Fibroblast of mammary gland (primary cell): Measurements from ENCODE around the gene TNNI3.
A peak's percentile ranks its signal among the peaks of the same experiment; 100 is the strongest.
"Not testable (repeated sequence)": the region's sequence is repeated elsewhere in the genome, so short reads cannot be mapped to it uniquely, and the experiment has no call there.

Experiments
- DNase-seq: peaks from one replicate; pipeline ENCODE4 v3.0.0-alpha.2; 2010; ENCODE audit warnings: low read depth
- H3K4me3 ChIP-seq: 2 replicates; pipeline ENCODE4 v1.5.1; 2011; ENCODE audit warnings: low read depth, mild to moderate bottlenecking, low read length, moderate library complexity; ENCODE audit not compliant: control insufficient read depth
- TF ChIP-seq, protein P1 (sequence below): conservative IDR thresholded peaks from 2 replicates; pipeline ENCODE4 v1.5.1; 2011; ENCODE audit warnings: low read depth, low read length, inconsistent platforms; ENCODE audit not compliant: control insufficient read depth, insufficient read depth

Gene TNNI3

GRCh38 chr19:55157064-55157908, at the start of gene TNNI3:
Gene TNNI3 (minus strand): TSS chr19:55157732. CDS start chr19:55157589, 143 bp downstream.
- no peak within 1 kb of the TSS for H3K4me3 ChIP-seq
- TF ChIP-seq, protein P1, sequence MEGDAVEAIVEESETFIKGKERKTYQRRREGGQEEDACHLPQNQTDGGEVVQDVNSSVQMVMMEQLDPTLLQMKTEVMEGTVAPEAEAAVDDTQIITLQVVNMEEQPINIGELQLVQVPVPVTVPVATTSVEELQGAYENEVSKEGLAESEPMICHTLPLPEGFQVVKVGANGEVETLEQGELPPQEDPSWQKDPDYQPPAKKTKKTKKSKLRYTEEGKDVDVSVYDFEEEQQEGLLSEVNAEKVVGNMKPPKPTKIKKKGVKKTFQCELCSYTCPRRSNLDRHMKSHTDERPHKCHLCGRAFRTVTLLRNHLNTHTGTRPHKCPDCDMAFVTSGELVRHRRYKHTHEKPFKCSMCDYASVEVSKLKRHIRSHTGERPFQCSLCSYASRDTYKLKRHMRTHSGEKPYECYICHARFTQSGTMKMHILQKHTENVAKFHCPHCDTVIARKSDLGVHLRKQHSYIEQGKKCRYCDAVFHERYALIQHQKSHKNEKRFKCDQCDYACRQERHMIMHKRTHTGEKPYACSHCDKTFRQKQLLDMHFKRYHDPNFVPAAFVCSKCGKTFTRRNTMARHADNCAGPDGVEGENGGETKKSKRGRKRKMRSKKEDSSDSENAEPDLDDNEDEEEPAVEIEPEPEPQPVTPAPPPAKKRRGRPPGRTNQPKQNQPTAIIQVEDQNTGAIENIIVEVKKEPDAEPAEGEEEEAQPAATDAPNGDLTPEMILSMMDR: no peak
- DNase-seq: no peak

- TF ChIP-seq, protein P1: no peak
- peak; percentile 94 for DNase-seq
- peak overlapping the region; percentile 21 for H3K4me3 ChIP-seq
Measured at GRCh38 chr19:55206664-55207500, 49.4 kb upstream of the TNNI3 start.

DNA sequence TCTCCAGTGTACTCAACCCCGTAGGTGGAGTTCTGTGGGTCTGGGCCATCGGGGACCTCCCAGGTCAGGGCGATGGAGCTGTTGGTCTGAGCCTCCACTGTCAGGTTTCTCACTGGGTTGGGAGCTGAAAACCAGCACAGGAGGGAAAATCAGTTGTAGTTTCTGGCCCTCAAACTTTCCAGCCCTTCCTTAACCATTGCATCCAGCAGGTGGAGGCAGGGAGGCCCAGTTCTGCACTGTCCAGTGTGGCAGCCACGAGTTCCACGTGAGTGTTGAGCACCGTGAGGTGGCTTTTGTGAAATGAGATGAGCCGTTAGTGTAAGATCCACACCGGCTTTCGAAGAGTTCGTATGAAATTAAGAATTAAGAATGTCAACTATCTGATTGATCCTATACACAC, 44.7 kb upstream of the TNNI3 start:
- not testable (repeated sequence) for DNase-seq, H3K4me3 ChIP-seq

GRCh38 chr19:55199620-55200204, 42.2 kb upstream of the TNNI3 start:
- TF ChIP-seq, protein P1: no peak
- no peak for DNase-seq
- H3K4me3 ChIP-seq: no peak overlapping the region

- TF ChIP-seq, protein P1: no peak
- H3K4me3 ChIP-seq: no peak overlapping the region
- DNase-seq: no peak
Measured at GRCh38 chr19:55198651-55199050, 41.1 kb upstream of the TNNI3 start.

DNA sequence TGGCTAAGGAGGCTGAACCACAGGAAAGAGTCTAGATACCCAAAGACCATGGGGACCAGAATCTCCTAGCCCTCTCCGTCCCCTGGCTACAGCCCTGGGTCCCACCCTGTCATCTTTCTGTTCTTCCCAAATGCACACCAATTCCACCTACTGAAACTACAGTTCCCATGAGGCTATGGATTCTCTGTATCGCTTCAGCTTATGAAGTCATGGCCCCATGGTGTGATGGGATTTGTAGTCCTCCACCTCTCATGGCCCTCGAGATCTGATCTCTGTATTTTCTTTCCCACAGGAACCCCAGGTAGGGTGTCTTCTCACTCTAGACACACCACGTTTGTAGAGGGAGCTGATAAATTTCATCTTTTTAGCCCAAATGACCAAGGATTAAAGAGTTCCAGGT, 40.0 kb upstream of the TNNI3 start:
- TF ChIP-seq, protein P1: no peak
- no peak for DNase-seq
- no peak overlapping the region for H3K4me3 ChIP-seq
